Mesendoderm (in vitro differentiated cells): Measurements from ENCODE around the gene GRIP1.

Experiments used
- DNase-seq: peaks from one replicate; pipeline ENCODE4 v3.0.0; 2013
- H2AK5ac ChIP-seq: 2 replicates; pipeline ENCODE4 v1.6.1; 2013; ENCODE audit warnings: low read length, inconsistent platforms
- H2BK120ac ChIP-seq: 2 replicates; pipeline ENCODE4 v1.6.1; 2013; ENCODE audit warnings: low read depth, mild to moderate bottlenecking, low read length, moderate library complexity, mixed read lengths
- H2BK15ac ChIP-seq: replicated peaks from 2 replicates; pipeline ENCODE4 v1.6.1; 2013; ENCODE audit warnings: low read depth, mild to moderate bottlenecking, moderate library complexity
- H2BK5ac ChIP-seq: 2 replicates; pipeline ENCODE4 v1.6.1; 2013; ENCODE audit warnings: low read length, inconsistent platforms
- H3K18ac ChIP-seq: 2 replicates; pipeline ENCODE4 v1.6.1; 2013; ENCODE audit warnings: mild to moderate bottlenecking, low read length, mixed read lengths
- H3K23ac ChIP-seq: one replicate; pipeline ENCODE4 v1.6.1; 2013; ENCODE audit warnings: low read length
- H3K27ac ChIP-seq: 2 replicates; pipeline ENCODE4 v1.5.1; 2013; ENCODE audit warnings: low read depth, mild to moderate bottlenecking, inconsistent platforms, low read length, moderate library complexity
- H3K27me3 ChIP-seq: 2 replicates; pipeline ENCODE4 v1.6.1; 2013; ENCODE audit warnings: low read length, control low read depth, mild to moderate bottlenecking, inconsistent platforms; ENCODE audit not compliant: insufficient read depth, poor library complexity
- H3K36me3 ChIP-seq: 2 replicates; pipeline ENCODE4 v1.6.1; 2013; ENCODE audit warnings: low read length, inconsistent platforms; ENCODE audit not compliant: control insufficient read depth, insufficient read depth
- H3K4ac ChIP-seq: one replicate; pipeline ENCODE4 v1.6.1; 2013; ENCODE audit warnings: low read depth, mild to moderate bottlenecking, low read length, moderate library complexity
- H3K4me1 ChIP-seq: 2 replicates; pipeline ENCODE4 v1.6.1; 2013; ENCODE audit warnings: low read depth, low read length, inconsistent platforms; ENCODE audit not compliant: control insufficient read depth
- H3K4me2 ChIP-seq: 2 replicates; pipeline ENCODE4 v1.6.1; 2013; ENCODE audit warnings: low read length
- H3K4me3 ChIP-seq: 2 replicates; pipeline ENCODE4 v1.5.1; 2013; ENCODE audit warnings: mild to moderate bottlenecking, low read length
- H3K56ac ChIP-seq: one replicate; pipeline ENCODE4 v1.6.1; 2013; ENCODE audit warnings: low read length
- H3K79me1 ChIP-seq: 2 replicates; pipeline ENCODE4 v1.6.1; 2013; ENCODE audit warnings: low read length, inconsistent platforms
- H3K79me2 ChIP-seq: 2 replicates; pipeline ENCODE4 v1.6.1; 2013; ENCODE audit warnings: mild to moderate bottlenecking, low read length; ENCODE audit not compliant: control insufficient read depth, insufficient read depth
- H3K9ac ChIP-seq: 2 replicates; pipeline ENCODE4 v1.6.1; 2013; ENCODE audit warnings: low read length, inconsistent platforms
- H4K5ac ChIP-seq: one replicate; pipeline ENCODE4 v1.6.1; 2013; ENCODE audit warnings: low read length
- H4K8ac ChIP-seq: one replicate; pipeline ENCODE4 v1.6.1; 2013; ENCODE audit warnings: low read depth, mild to moderate bottlenecking, control low read depth, low read length, moderate library complexity
- WGBS: extraction: QIAGEN DNeasy Blood & Tissue Kit; methylation state at CpG from one replicate; pipeline ENCODE4 v1.1.7; 2013; ENCODE audit warnings: low lambda C conversion rate, missing lambda C conversion rate; ENCODE audit not compliant: insufficient coverage; ENCODE audit errors: extremely low coverage; 5-methylcytosine and 5-hydroxymethylcytosine counted together

The GRIP1 gene

GRCh38 chr12:66648033-66648735 lies 30.7 kb downstream of the GRIP1 start:
- Histone ChIP-seq H4K8ac (no peak overlapping the region), H3K4ac (no peak overlapping the region), H3K79me2 (no peaks in the 10 kb centered on the region), H2BK15ac (no peak overlapping the region), H4K5ac (no peak overlapping the region), H3K23ac (no peak overlapping the region), H3K18ac (no peak overlapping the region), H3K36me3 (no peaks in the 10 kb centered on the region), H2BK5ac (no peak overlapping the region), H2AK5ac (no peak overlapping the region), H2BK120ac (no peak overlapping the region), H3K9ac (no peak overlapping the region), H3K79me1 (no peaks in the 10 kb centered on the region), H3K4me2 (no peak overlapping the region), H3K4me3 (no peak overlapping the region), H3K4me1 (peaks cover under 1% of the 10 kb centered on the region), H3K27ac (no peak overlapping the region), H3K27me3 (no peaks in the 10 kb centered on the region), H3K56ac (no peak overlapping the region)
- WGBS: no CpG with 5 or more reads among the region's 10 CpGs
- DNase-seq: no peak

DNA sequence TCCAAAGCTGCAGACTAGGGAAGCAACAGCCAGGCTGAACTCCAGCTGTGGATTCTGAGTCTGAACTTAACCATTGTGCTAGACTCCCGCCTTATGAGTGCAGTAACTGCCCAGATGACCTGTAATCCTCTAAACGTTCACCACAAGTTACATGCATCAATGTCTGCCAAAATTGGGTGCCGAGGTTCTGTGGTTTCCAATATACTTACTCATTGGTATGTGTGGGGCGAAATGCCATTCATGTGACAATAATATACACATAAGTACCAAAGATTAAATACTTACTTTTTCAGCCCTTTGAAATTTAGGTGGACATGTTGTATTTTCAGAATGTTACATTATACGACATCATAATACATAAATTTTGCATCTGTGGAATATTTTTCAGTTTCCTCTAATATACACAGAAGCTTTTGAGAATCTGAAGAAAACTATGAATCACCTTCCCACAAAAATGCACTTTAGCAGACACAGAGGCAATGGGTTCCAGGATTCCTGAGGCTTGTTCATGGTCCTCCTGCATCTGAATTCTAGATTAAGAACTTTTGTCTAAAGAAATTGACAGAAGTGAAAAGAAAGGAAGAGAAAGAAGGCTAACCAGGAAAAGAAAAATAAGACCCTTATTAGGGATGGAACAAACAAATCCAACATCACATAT lies 31.7 kb downstream of the GRIP1 start:
- Histone ChIP-seq H3K4me2 (no peak overlapping the region), H3K18ac (no peak overlapping the region), H4K5ac (no peak overlapping the region), H4K8ac (no peak overlapping the region), H2BK5ac (no peak overlapping the region), H3K9ac (no peak overlapping the region), H2BK15ac (no peak overlapping the region), H3K27me3 (no peaks in the 10 kb centered on the region), H3K56ac (no peak overlapping the region), H3K79me2 (no peaks in the 10 kb centered on the region), H3K4ac (no peak overlapping the region), H3K4me1 (no peaks in the 10 kb centered on the region), H3K23ac (no peak overlapping the region), H3K27ac (no peak overlapping the region), H3K36me3 (no peaks in the 10 kb centered on the region), H2BK120ac (no peak overlapping the region), H2AK5ac (no peak overlapping the region), H3K79me1 (no peaks in the 10 kb centered on the region), H3K4me3 (no peak overlapping the region)
- DNase-seq: no peak
- no CpG with 5 or more reads among the region's 5 CpGs for WGBS

GRCh38 chr12:66644151-66644550 lies 34.7 kb downstream of the GRIP1 start:
- Histone ChIP-seq H3K79me1 (no peaks in the 10 kb centered on the region), H3K4me3 (no peak overlapping the region)

DNA sequence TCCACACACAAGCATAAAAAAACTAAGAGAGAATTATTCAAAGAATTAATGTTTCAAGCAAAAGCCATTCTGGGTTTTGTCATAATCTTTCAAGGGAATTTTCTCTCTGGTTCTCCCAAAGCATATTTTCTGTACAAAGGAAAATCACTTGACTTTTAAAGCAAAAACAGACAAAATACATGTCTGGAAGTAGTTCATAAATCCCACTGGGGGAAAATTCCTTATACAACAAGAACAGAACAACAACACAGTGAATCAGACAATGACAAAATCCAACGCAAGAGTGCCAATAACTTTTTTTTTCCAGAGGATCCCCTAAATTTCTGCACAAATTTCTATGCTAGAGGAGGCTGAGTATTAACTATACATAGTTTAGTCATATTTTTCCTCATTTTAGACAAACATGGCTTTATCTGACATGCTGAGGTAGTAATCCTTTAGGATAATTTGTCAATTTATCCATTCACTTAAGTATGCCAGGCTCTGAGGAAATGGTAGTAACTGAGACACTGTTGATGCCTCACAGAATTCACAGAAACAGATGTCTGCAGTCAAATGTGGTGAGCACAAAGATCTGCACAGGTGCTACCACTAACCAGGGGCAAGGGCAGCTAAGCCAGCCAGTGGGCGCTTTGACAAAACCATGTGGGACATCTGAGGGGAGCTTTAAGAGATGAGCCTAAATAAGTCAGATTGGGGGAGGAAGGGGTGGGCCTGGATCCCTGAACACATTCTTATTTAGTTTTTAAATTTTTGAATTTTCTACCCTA lies 38.0 kb downstream of the GRIP1 start:
- H3K36me3 ChIP-seq: no peaks in the 10 kb centered on the region
- H3K79me1 ChIP-seq: no peaks in the 10 kb centered on the region
- H4K5ac ChIP-seq: no peak overlapping the region
- H3K4me3 ChIP-seq: no peak overlapping the region
- no peak overlapping the region for H3K9ac ChIP-seq
- H3K4ac ChIP-seq: no peak overlapping the region
- no peak overlapping the region for H3K4me2 ChIP-seq
- no peaks in the 10 kb centered on the region for H3K79me2 ChIP-seq
- H2AK5ac ChIP-seq: no peak overlapping the region
- no peak overlapping the region for H2BK5ac ChIP-seq
- H3K27me3 ChIP-seq: no peaks in the 10 kb centered on the region
- no peak overlapping the region for H3K23ac ChIP-seq
- no peak overlapping the region for H3K56ac ChIP-seq
- WGBS: no CpG with 5 or more reads among the region's 2 CpGs
- H3K18ac ChIP-seq: no peak overlapping the region
- no peak overlapping the region for H2BK120ac ChIP-seq
- no peak overlapping the region for H3K27ac ChIP-seq
- no peak for DNase-seq
- no peak overlapping the region for H2BK15ac ChIP-seq
- H4K8ac ChIP-seq: no peak overlapping the region
- H3K4me1 ChIP-seq: no peaks in the 10 kb centered on the region

More at GRCh38 chr12:66644151-66644550, 34.7 kb downstream of the GRIP1 start:
- Histone ChIP-seq H3K36me3 (no peaks in the 10 kb centered on the region), H3K27ac (no peak overlapping the region), H3K18ac (no peak overlapping the region), H3K4me1 (no peaks in the 10 kb centered on the region), H2BK15ac (no peak overlapping the region), H2BK120ac (no peak overlapping the region), H3K4ac (no peak overlapping the region), H3K27me3 (no peaks in the 10 kb centered on the region), H4K5ac (no peak overlapping the region), H4K8ac (no peak overlapping the region), H2BK5ac (no peak overlapping the region), H2AK5ac (no peak overlapping the region), H3K56ac (no peak overlapping the region), H3K4me2 (no peak overlapping the region), H3K79me2 (no peaks in the 10 kb centered on the region), H3K23ac (no peak overlapping the region), H3K9ac (no peak overlapping the region)
- DNase-seq: no peak
- WGBS: no CpG with 5 or more reads among the region's 1 CpG

DNA sequence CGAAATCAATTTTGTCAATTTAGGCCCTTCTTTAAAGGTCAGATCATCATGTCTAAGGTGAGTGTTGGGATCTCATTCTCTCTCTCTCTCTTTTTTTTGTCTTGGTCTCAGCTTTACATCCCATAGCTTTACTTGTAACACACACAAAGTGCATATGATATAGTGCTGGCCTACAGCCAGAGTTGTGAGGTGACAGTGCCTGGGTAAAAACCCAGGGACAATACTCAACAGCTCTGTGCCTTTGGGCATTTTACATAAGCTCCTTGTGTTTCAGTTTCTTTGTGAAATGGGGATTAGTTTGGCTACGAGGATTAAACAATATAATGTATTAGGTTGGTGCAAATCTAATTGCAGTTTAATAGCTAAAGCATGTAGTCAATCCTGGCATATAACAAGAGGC lies 40.2 kb downstream of the GRIP1 start:
- H4K8ac ChIP-seq: no peak overlapping the region
- no peak overlapping the region for H2AK5ac ChIP-seq
- H3K9ac ChIP-seq: no peak overlapping the region
- no peaks in the 10 kb centered on the region for H3K79me2 ChIP-seq
- no peak for DNase-seq
- no peak overlapping the region for H3K4ac ChIP-seq
- no CpG with 5 or more reads among the region's 2 CpGs for WGBS
- no peaks in the 10 kb centered on the region for H3K27me3 ChIP-seq
- H3K23ac ChIP-seq: no peak overlapping the region
- no peak overlapping the region for H2BK15ac ChIP-seq
- H3K36me3 ChIP-seq: no peaks in the 10 kb centered on the region
- no peak overlapping the region for H3K4me3 ChIP-seq
- no peaks in the 10 kb centered on the region for H3K79me1 ChIP-seq
- no peak overlapping the region for H4K5ac ChIP-seq
- H2BK5ac ChIP-seq: no peak overlapping the region
- no peak overlapping the region for H2BK120ac ChIP-seq
- H3K4me1 ChIP-seq: no peaks in the 10 kb centered on the region
- no peak overlapping the region for H3K4me2 ChIP-seq
- H3K18ac ChIP-seq: no peak overlapping the region
- no peak overlapping the region for H3K27ac ChIP-seq
- H3K56ac ChIP-seq: no peak overlapping the region
